Right ventricle myocardium superior (tissue), 1 donor: ENCODE results near the gene OR7G2. TPM values are rescaled to one million over a fixed set of nuclear protein-coding genes. Genes with fewer than 3 reads are reported as not detected.
A peak's percentile ranks its signal among the peaks of the same experiment; 100 is the strongest.

Experiments
- ATAC-seq: fragments of 200-7000 bp; cut with Tn5 transposase; one replicate; pipeline ENCODE4 v1.9.1; 2020; ENCODE audit warnings: mild to moderate bottlenecking; ENCODE audit not compliant: poor library complexity
- DNase-seq: peaks from one replicate; pipeline ENCODE4 v3.0.0-alpha.2; 2020
- intact Hi-C: fragments of 100-400 bp; cut with DNase I; formaldehyde crosslinking; loops from one replicate; pipeline ENCODE4 v1.11.2; 2022
- long read RNA-seq: library from polyadenylated mRNA; unstranded; transcript quantifications from one replicate; pipeline ENCODE4 v2.0.0, GENCODE V29; 2021
- total RNA-seq: library from RNA; stranded (reverse); fragmentation: NEBNext Ultra II Directional; extraction: Animal tissue kit (Norgen Biotek cat#: 25700); gene quantifications from one replicate; pipeline ENCODE4 v1.2.1, GENCODE V29; 2021
- donor health status: DM: no; HTN: yes; CAD: no; lungs with severe emphysema.

OR7G2 gene
- total RNA-seq = not detected
- long read RNA-seq = 0 reads

GRCh38 chr19:9107375-9107774 lies at the start of gene OR7G2:
Gene OR7G2 (minus strand): TSS chr19:9107475. CDS start chr19:9103243, 4,232 bp downstream.
- ATAC-seq = no peak
- DNase-seq = no peak
- intact Hi-C loops = no loop called here

- DNase-seq (no peak), ATAC-seq (no peak)
- intact Hi-C loops = no loop called here
Measured at GRCh38 chr19:9156304-9156703, 49.0 kb upstream of the OR7G2 start.

- no peak for DNase-seq
- ATAC-seq = no peak
- intact Hi-C loops = no loop called here
Measured at GRCh38 chr19:9155591-9155990, 48.3 kb upstream of the OR7G2 start.

GRCh38 chr19:9151367-9151766 lies 44.1 kb upstream of the OR7G2 start:
- ATAC-seq = no peak
- intact Hi-C loops = no loop called here
- DNase-seq = no peak

- ATAC-seq (no peak), DNase-seq (no peak)
- intact Hi-C loops = no loop called here
Measured at GRCh38 chr19:9150650-9151049, 43.4 kb upstream of the OR7G2 start.

GRCh38 chr19:9149997-9150396 lies 42.7 kb upstream of the OR7G2 start:
- intact Hi-C loops = no loop called here
- no peak for DNase-seq
- ATAC-seq = no peak

- DNase-seq (no peak), ATAC-seq (no peak)
- intact Hi-C loops = no loop called here
Measured at GRCh38 chr19:9148697-9149096, 41.4 kb upstream of the OR7G2 start.

- ATAC-seq (peak; percentile 64), DNase-seq (no peak)
- intact Hi-C loops = no loop called here
Measured at GRCh38 chr19:9146882-9147281, 39.6 kb upstream of the OR7G2 start.

GRCh38 chr19:9144920-9145319 lies 37.6 kb upstream of the OR7G2 start:
- no peak for DNase-seq
- no peak for ATAC-seq
- intact Hi-C loops = loop anchor here (5.0 kb wide), 1 partner anchor 652 kb away; no protein-coding TSS in a partner anchor

- intact Hi-C loops = loop anchor here (5.0 kb wide), 1 partner anchor 657 kb away; no protein-coding TSS in a partner anchor
- peak; percentile 96 for DNase-seq
- peak; percentile 99 for ATAC-seq
Measured at GRCh38 chr19:9140159-9140874, 33.0 kb upstream of the OR7G2 start, which contains the start of gene ZNF317. Gene ZNF317 (plus strand): TSS chr19:9140397. CDS start chr19:9156017, 15,620 bp downstream.

GRCh38 chr19:9139609-9140158 lies 32.4 kb upstream of the OR7G2 start:
- intact Hi-C loops = loop anchor here (5.0 kb wide), 1 partner anchor 658 kb away; no protein-coding TSS in a partner anchor
- no peak for DNase-seq
- ATAC-seq = peak; percentile 10

GRCh38 chr19:9132422-9132821 lies 25.1 kb upstream of the OR7G2 start:
- no peak for DNase-seq
- intact Hi-C loops = no loop called here
- ATAC-seq = no peak

GRCh38 chr19:9130965-9131364 lies 23.7 kb upstream of the OR7G2 start:
- intact Hi-C loops = no loop called here
- ATAC-seq = no peak
- DNase-seq = no peak

- intact Hi-C loops = no loop called here
Measured at GRCh38 chr19:9128171-9128570, 20.9 kb upstream of the OR7G2 start.

GRCh38 chr19:9126900-9127405 lies 19.7 kb upstream of the OR7G2 start, which contains the start of gene OR7G3:
Gene OR7G3 (minus strand): TSS chr19:9126950. CDS start chr19:9126950, 0 bp downstream.
- ATAC-seq (no peak), DNase-seq (no peak)
- intact Hi-C loops = no loop called here

More at GRCh38 chr19:9128171-9128570, 20.9 kb upstream of the OR7G2 start:
- no peak for ATAC-seq
- DNase-seq = no peak

GRCh38 chr19:9116547-9116946 lies 9.3 kb upstream of the OR7G2 start:
- no peak for DNase-seq
- no peak for ATAC-seq
- intact Hi-C loops = no loop called here

- intact Hi-C loops = no loop called here
- DNase-seq (no peak), ATAC-seq (no peak)
Measured at GRCh38 chr19:9115307-9115813, 8.1 kb upstream of the OR7G2 start, which contains the start of gene OR7G1. Gene OR7G1 (minus strand): TSS chr19:9115763. CDS start chr19:9115763, 0 bp downstream.

GRCh38 chr19:9109959-9110358 lies 2.7 kb upstream of the OR7G2 start:
- DNase-seq (no peak), ATAC-seq (no peak)
- intact Hi-C loops = no loop called here

- no peak for DNase-seq
- intact Hi-C loops = no loop called here
- ATAC-seq = no peak
Measured at GRCh38 chr19:9086761-9087160, 20.5 kb downstream of the OR7G2 start, which contains the start of gene OR1M1. Gene OR1M1 (plus strand): TSS chr19:9087061. CDS start chr19:9093245, 6,184 bp downstream.
